Caco-2 (cell line): ENCODE data around the gene IL16. TPM values are rescaled to one million over a fixed set of nuclear protein-coding genes. Genes with fewer than 3 reads are reported as not detected.

Experiments
- BruUV-seq: library from RNA; stranded (reverse); fragments of 400-500 nt; replicated peaks from 2 replicates; lab custom pipeline; 2021; lab: Mats Ljungman, UMichigan
- CTCF ChIA-PET: fragments of 300-600 bp; sonication (Branson Sonifier 250); formaldehyde crosslinking; loops from one replicate; lab custom pipeline; 2022; ENCODE audit warnings: antibody characterized with exemption; lab: Charles Lee
- POLR2A ChIA-PET: fragments of 300-600 bp; sonication (Branson Sonifier 250); formaldehyde crosslinking; loops from one replicate; lab custom pipeline; 2022; ENCODE audit warnings: antibody characterized with exemption; lab: Charles Lee
- DNase-seq, 2 experiments: peaks; one replicate each; pipeline versions ENCODE4 v3.0.0 to v3.0.0-alpha.2; 2020 to 2022
- H3K27me3 ChIP-seq: replicated peaks from 2 replicates; pipeline ENCODE4 v1.6.0; 2011; ENCODE audit warnings: low read length; ENCODE audit not compliant: control insufficient read depth, insufficient read depth
- H3K36me3 ChIP-seq: 2 replicates; pipeline ENCODE4 v1.5.1; 2011; ENCODE audit warnings: low read length; ENCODE audit not compliant: control insufficient read depth, insufficient read depth
- H3K4me1 ChIP-seq: fragments of 250-450 bp; sonication (Bioruptor Pico); 2 replicates; pipeline ENCODE4 v1.5.1; 2020; ENCODE audit warnings: mild to moderate bottlenecking
- H3K4me3 ChIP-seq: 2 replicates; pipeline ENCODE4 v1.5.1; 2011; ENCODE audit warnings: low read depth, mild to moderate bottlenecking, control low read depth, low read length
- H3K9me3 ChIP-seq: fragments of 250-450 bp; sonication (Bioruptor Pico); 2 replicates; pipeline ENCODE4 v1.5.1; 2020; ENCODE audit warnings: mild to moderate bottlenecking, moderate library complexity
- H3K27ac Mint-ChIP-seq: one replicate; pipeline ENCODE4 v1.8.0; 2022; ENCODE audit warnings: mixed read lengths; ENCODE audit not compliant: unreplicated experiment
- H3K27me3 Mint-ChIP-seq: one replicate; pipeline ENCODE4 v1.8.0; 2022; ENCODE audit warnings: mixed read lengths; ENCODE audit not compliant: insufficient read depth, unreplicated experiment
- H3K36me3 Mint-ChIP-seq: one replicate; pipeline ENCODE4 v1.8.0; 2022; ENCODE audit warnings: mild to moderate bottlenecking, mixed read lengths; ENCODE audit not compliant: insufficient read depth, unreplicated experiment
- H3K4me1 Mint-ChIP-seq: one replicate; pipeline ENCODE4 v1.8.0; 2022; ENCODE audit warnings: low read depth, mixed read lengths; ENCODE audit not compliant: unreplicated experiment
- H3K4me3 Mint-ChIP-seq: one replicate; pipeline ENCODE4 v1.8.0; 2022; ENCODE audit warnings: mild to moderate bottlenecking, moderate library complexity, mixed read lengths; ENCODE audit not compliant: unreplicated experiment
- H3K9me3 Mint-ChIP-seq: one replicate; pipeline ENCODE4 v1.8.0; 2022; ENCODE audit warnings: mixed read lengths; ENCODE audit not compliant: unreplicated experiment
- intact Hi-C: fragments of 100-400 bp; cut with micrococcal nuclease; formaldehyde crosslinking; loops from one replicate; pipeline ENCODE4 v1.10.0; 2022; ENCODE audit not compliant: unreplicated experiment
- total RNA-seq: library from RNA; stranded (reverse); gene quantifications from 2 replicates; pipeline ENCODE4 v1.2.3, GENCODE V29; 2022
- TF ChIP-seq, protein P1 (sequence below), 2 experiments: fragments of 200-600 bp in 1 of 2; IDR thresholded peaks; 1 replicate in 1 of 2; 2 replicates in 1 of 2; pipeline versions ENCODE4 v1.5.1 to v1.8.0; 2011 to 2022; ENCODE audit warnings: antibody characterized with exemption in 1 of 2, control low read depth in 1 of 2, inconsistent platforms in 1 of 2, low read depth in 1 of 2, low read length in 1 of 2, mild to moderate bottlenecking in 1 of 2, moderate library complexity in 1 of 2; ENCODE audit not compliant: insufficient read depth in 1 of 2, severe bottlenecking in 1 of 2, unreplicated experiment in 1 of 2

The IL16 gene
- total RNA-seq, 1 experiment from 2014 or later = not detected

GRCh38 chr15:81268881-81269601 is 72.4 kb downstream of the IL16 start:
- no peak overlapping the region for H3K4me3 ChIP-seq
- no TSS peak for BruUV-seq
- no peaks in the 10 kb centered on the region; the same call in 1 of the 2 replicates for H3K27me3 ChIP-seq
- intact Hi-C loops = loop anchor here (10.0 kb wide), 1 partner anchor 294 kb away; no protein-coding TSS in a partner anchor
- H3K27me3 Mint-ChIP-seq = peaks cover 11% of the 10 kb centered on the region
- no peak for DNase-seq
- H3K9me3 ChIP-seq = no peaks in the 10 kb centered on the region
- H3K9me3 Mint-ChIP-seq = no peaks in the 10 kb centered on the region
- peaks cover 5% of the 10 kb centered on the region; the same call in 1 of the 2 replicates for H3K4me1 ChIP-seq
- H3K27ac Mint-ChIP-seq = no peak overlapping the region
- TF ChIP-seq, protein P1, sequence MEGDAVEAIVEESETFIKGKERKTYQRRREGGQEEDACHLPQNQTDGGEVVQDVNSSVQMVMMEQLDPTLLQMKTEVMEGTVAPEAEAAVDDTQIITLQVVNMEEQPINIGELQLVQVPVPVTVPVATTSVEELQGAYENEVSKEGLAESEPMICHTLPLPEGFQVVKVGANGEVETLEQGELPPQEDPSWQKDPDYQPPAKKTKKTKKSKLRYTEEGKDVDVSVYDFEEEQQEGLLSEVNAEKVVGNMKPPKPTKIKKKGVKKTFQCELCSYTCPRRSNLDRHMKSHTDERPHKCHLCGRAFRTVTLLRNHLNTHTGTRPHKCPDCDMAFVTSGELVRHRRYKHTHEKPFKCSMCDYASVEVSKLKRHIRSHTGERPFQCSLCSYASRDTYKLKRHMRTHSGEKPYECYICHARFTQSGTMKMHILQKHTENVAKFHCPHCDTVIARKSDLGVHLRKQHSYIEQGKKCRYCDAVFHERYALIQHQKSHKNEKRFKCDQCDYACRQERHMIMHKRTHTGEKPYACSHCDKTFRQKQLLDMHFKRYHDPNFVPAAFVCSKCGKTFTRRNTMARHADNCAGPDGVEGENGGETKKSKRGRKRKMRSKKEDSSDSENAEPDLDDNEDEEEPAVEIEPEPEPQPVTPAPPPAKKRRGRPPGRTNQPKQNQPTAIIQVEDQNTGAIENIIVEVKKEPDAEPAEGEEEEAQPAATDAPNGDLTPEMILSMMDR (IDR thresholded peaks at IDR 0.05; ENCODE audit: insufficient read depth in 1 of 2, low read depth in 1 of 2, low read length in 1 of 2, severe bottlenecking in 1 of 2, unreplicated experiment in 1 of 2) = no peak
- ChIA-PET POLR2A (no interaction called here), CTCF (no interaction called here)
- H3K4me1 Mint-ChIP-seq = no peaks in the 10 kb centered on the region
- no peaks in the 10 kb centered on the region for H3K36me3 Mint-ChIP-seq
- H3K4me3 Mint-ChIP-seq = no peak overlapping the region
- H3K36me3 ChIP-seq = no peaks in the 10 kb centered on the region

DNA sequence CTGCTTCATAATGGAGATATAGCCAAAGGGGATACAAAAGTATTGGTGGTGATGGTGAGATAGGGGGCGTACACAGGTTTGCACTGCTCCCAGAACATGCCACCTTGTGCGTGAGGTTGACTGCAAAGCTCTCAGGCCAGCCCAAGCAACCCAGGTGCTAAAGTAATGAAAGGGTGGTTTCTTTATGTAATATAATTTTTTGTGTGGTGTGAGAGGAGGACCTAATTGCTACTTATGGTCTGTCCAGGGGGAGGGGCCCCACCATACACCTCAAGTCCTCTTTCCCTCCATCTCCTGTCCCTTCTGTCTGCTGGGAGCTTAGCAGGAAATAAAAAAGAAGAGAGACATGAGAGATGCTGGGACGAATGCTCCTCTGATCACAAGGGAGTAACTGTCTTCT is 73.5 kb downstream of the IL16 start:
- TF ChIP-seq, protein P1 (IDR thresholded peaks at IDR 0.05; ENCODE audit: insufficient read depth in 1 of 2, low read depth in 1 of 2, low read length in 1 of 2, severe bottlenecking in 1 of 2, unreplicated experiment in 1 of 2) = no peak
- intact Hi-C loops = no loop called here
- Mint-ChIP-seq H3K4me3 (no peak overlapping the region), H3K4me1 (no peaks in the 10 kb centered on the region), H3K36me3 (no peaks in the 10 kb centered on the region), H3K27me3 (peaks cover 6% of the 10 kb centered on the region), H3K27ac (no peak overlapping the region), H3K9me3 (no peaks in the 10 kb centered on the region)
- no TSS peak for BruUV-seq
- H3K36me3 ChIP-seq = no peaks in the 10 kb centered on the region
- H3K4me3 ChIP-seq = no peak overlapping the region
- H3K9me3 ChIP-seq = no peaks in the 10 kb centered on the region
- peaks cover 5% of the 10 kb centered on the region; the same call in 1 of the 2 replicates for H3K4me1 ChIP-seq
- POLR2A ChIA-PET = no interaction called here
- DNase-seq = no peak
- CTCF ChIA-PET = no interaction called here
- no peaks in the 10 kb centered on the region; the same call in 1 of the 2 replicates for H3K27me3 ChIP-seq

GRCh38 chr15:81270781-81271491 is 74.3 kb downstream of the IL16 start:
- CTCF ChIA-PET = no interaction called here
- peaks cover 4% of the 10 kb centered on the region; the same call in 1 of the 2 replicates for H3K4me1 ChIP-seq
- TF ChIP-seq, protein P1 (IDR thresholded peaks at IDR 0.05; ENCODE audit: insufficient read depth in 1 of 2, low read depth in 1 of 2, low read length in 1 of 2, severe bottlenecking in 1 of 2, unreplicated experiment in 1 of 2) = no peak
- Mint-ChIP-seq H3K9me3 (no peaks in the 10 kb centered on the region), H3K27me3 (peaks cover 6% of the 10 kb centered on the region), H3K27ac (no peak overlapping the region), H3K4me3 (no peak overlapping the region), H3K36me3 (no peaks in the 10 kb centered on the region), H3K4me1 (no peaks in the 10 kb centered on the region)
- no TSS peak for BruUV-seq
- POLR2A ChIA-PET = no interaction called here
- H3K9me3 ChIP-seq = no peaks in the 10 kb centered on the region
- no peaks in the 10 kb centered on the region; the same call in 1 of the 2 replicates for H3K27me3 ChIP-seq
- H3K36me3 ChIP-seq = no peaks in the 10 kb centered on the region
- no peak for DNase-seq
- intact Hi-C loops = no loop called here
- no peak overlapping the region for H3K4me3 ChIP-seq
